ENCODE data around the gene MT1X.

The MT1X gene

DNA sequence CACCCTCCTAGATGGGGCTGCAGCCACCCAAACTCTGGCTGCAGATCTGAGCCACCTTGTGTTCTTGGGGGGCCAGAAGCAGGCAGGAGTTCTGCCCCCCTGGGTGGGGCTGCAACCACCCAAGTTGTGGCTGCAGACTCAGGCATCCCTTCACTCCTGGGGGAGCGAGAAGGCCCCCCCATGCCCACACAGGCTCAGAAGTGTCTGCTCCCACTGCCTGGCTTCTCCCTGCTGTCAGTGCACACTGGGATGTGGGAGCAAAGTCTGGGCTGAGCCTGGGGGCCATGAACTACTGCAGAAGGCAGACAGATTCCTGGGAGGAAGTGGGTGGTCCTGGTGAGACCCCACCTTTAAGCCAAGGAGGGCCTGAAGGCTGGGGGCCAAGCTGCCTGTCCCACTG is 13.0 kb downstream of the MT1X start:
- CTCF ChIA-PET, result no interaction called here
- no peaks in the 10 kb centered on the region for H3K9me3 Mint-ChIP-seq
- peaks cover 41% of the 10 kb centered on the region for H3K27me3 Mint-ChIP-seq
- DNase-seq, result no peak
- H3K4me1 Mint-ChIP-seq, result no peaks in the 10 kb centered on the region
- no peak overlapping the region for H3K4me3 Mint-ChIP-seq
- H3K36me3 Mint-ChIP-seq, result no peaks in the 10 kb centered on the region
- no peak overlapping the region for H3K27ac Mint-ChIP-seq

DNA sequence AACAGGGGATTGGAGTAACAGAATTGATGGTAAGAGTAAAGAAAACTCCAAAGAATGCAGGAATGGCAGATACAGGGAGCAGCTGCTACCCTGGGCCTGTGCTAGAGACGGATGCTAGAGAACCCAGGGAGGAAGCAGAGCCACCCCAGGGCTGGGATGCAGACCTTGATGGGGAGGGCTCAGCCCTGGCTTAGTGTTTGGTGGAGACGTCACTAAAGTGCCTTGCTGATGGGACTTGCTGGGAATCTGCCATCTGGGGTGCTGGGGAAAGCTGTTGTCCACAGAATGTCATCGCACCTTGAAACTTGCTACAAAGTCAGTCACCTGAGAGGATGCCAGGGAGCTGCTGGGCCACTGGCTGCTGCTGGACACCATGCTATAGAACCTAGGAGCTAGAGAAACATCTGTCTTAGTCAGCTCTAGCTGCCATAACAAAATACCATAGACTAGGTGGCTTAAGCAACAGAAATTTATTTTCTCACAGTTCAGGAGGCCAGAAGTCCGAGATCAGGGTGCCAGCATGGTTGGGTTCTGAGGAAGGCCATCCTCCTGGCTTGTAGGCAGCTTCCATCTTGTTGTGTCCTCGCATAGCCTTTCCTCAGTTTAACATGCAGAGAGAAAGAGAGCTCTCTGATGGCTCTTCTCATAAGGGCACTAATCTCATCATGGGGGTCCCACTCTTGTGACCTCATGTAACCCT is 15.3 kb downstream of the MT1X start:
- no peak overlapping the region for H3K4me3 Mint-ChIP-seq
- CTCF ChIA-PET, result interaction anchor here (0.6 to 1.6 kb wide), 2 partner anchors 121 to 184 kb away, joined by 3 to 10 read pairs; no protein-coding TSS in a partner anchor
- H3K27ac Mint-ChIP-seq, result no peak overlapping the region
- DNase-seq, result no peak
- no peaks in the 10 kb centered on the region for H3K9me3 Mint-ChIP-seq
- peaks cover 10% of the 10 kb centered on the region for H3K4me1 Mint-ChIP-seq
- peaks cover 27% of the 10 kb centered on the region for H3K27me3 Mint-ChIP-seq
- no peaks in the 10 kb centered on the region for H3K36me3 Mint-ChIP-seq

DNA sequence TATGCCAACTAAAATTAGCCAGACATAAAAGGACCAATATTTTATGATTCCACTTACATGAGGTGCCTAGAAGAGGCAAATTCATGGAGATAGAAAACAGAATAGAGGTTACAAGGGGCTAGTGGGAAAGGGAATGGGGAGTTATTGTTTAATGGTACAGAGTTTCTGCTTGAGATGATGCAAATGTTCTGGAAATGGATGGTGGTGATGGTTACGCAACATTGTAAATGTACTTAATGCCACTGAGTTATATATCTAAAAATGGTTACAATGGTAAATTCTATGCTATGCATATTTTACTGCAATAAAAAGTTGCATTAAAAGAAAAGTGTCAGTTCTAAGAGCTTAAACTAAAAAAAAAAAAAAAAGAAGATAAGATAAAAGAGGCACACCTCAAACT is 17.9 kb downstream of the MT1X start:
- H3K4me1 Mint-ChIP-seq, result peaks cover 10% of the 10 kb centered on the region
- CTCF ChIA-PET, result interaction anchor here (1.4 to 4.5 kb wide), 7 partner anchors 23 to 186 kb away, joined by 5 to 79 read pairs (median 15); no protein-coding TSS in a partner anchor
- H3K27ac Mint-ChIP-seq, result no peak overlapping the region
- H3K9me3 Mint-ChIP-seq, result no peaks in the 10 kb centered on the region
- H3K27me3 Mint-ChIP-seq, result peaks cover 26% of the 10 kb centered on the region
- no peak overlapping the region for H3K4me3 Mint-ChIP-seq
- no peak for DNase-seq
- no peaks in the 10 kb centered on the region for H3K36me3 Mint-ChIP-seq

- H3K9me3 Mint-ChIP-seq, result no peaks in the 10 kb centered on the region
- peaks cover 10% of the 10 kb centered on the region for H3K4me1 Mint-ChIP-seq
- CTCF ChIA-PET, result interaction anchor here (1.2 to 4.5 kb wide), 10 partner anchors 16 to 187 kb away, joined by 3 to 79 read pairs (median 14); no protein-coding TSS in a partner anchor
- no peak overlapping the region for H3K27ac Mint-ChIP-seq
- H3K27me3 Mint-ChIP-seq, result peaks cover 21% of the 10 kb centered on the region
- no peak overlapping the region for H3K4me3 Mint-ChIP-seq
- DNase-seq, result no peak
- H3K36me3 Mint-ChIP-seq, result no peaks in the 10 kb centered on the region
Measured at GRCh38 chr16:56700631-56701030, 18.4 kb downstream of the MT1X start.

DNA sequence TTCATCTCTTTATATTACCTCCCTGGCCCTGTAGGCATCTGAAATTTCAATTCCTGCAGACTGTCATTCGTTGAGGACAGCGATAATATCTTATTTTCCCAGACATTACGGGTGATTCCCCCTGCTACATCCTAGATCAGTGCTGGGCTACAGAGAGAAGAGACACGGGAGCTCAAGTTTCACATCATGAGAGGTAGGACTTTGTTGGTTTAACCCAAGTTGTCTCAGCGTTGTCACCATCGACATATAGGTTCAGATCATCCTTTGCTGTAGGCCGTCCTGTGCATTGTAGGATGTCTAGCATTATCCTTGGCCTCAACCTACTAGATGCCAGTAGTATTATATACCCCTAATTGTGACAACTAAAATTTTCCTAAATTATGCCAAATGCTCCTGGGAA is 19.3 kb downstream of the MT1X start:
- H3K27me3 Mint-ChIP-seq, result peaks cover 16% of the 10 kb centered on the region
- no peak for DNase-seq
- H3K27ac Mint-ChIP-seq, result no peak overlapping the region
- H3K4me1 Mint-ChIP-seq, result peaks cover 10% of the 10 kb centered on the region
- no peaks in the 10 kb centered on the region for H3K36me3 Mint-ChIP-seq
- H3K4me3 Mint-ChIP-seq, result no peak overlapping the region
- H3K9me3 Mint-ChIP-seq, result no peaks in the 10 kb centered on the region
- CTCF ChIA-PET, result interaction anchor here (0.8 to 4.5 kb wide), 43 partner anchors 9 to 383 kb away, joined by 3 to 79 read pairs (median 5); partner anchors contain the start of genes BBS2, MT1H, MT1X and MT2A

- Mint-ChIP-seq H3K27me3 (peaks cover 10% of the 10 kb centered on the region), H3K27ac (peak overlapping the region; percentile 42), H3K9me3 (no peaks in the 10 kb centered on the region), H3K36me3 (no peaks in the 10 kb centered on the region), H3K4me3 (no peak overlapping the region), H3K4me1 (peaks cover 14% of the 10 kb centered on the region)
- no peak for DNase-seq
- CTCF ChIA-PET, result interaction anchor here (0.7 to 4.5 kb wide), 29 partner anchors 17 to 385 kb away, joined by 3 to 79 read pairs (median 6); partner anchors contain the start of gene MT1H
Measured at GRCh38 chr16:56702836-56703235, 20.6 kb downstream of the MT1X start.

GRCh38 chr16:56708525-56709442 is 26.5 kb downstream of the MT1X start:
- peaks cover 33% of the 10 kb centered on the region for H3K4me1 Mint-ChIP-seq
- DNase-seq, result peak; percentile 60
- no peaks in the 10 kb centered on the region for H3K36me3 Mint-ChIP-seq
- peak overlapping the region; percentile 66 for H3K27ac Mint-ChIP-seq
- H3K9me3 Mint-ChIP-seq, result no peaks in the 10 kb centered on the region
- CTCF ChIA-PET, result interaction anchor here (0.7 to 1.3 kb wide), 6 partner anchors 20 to 132 kb away, joined by 3 to 6 read pairs (median 4); no protein-coding TSS in a partner anchor
- H3K4me3 Mint-ChIP-seq, result peak overlapping the region; percentile 43
- H3K27me3 Mint-ChIP-seq, result peaks cover 4% of the 10 kb centered on the region

- Mint-ChIP-seq H3K9me3 (no peaks in the 10 kb centered on the region), H3K36me3 (no peaks in the 10 kb centered on the region), H3K4me3 (peak overlapping the region; percentile 43), H3K27me3 (peaks cover 4% of the 10 kb centered on the region), H3K27ac (peak overlapping the region; percentile 66), H3K4me1 (peaks cover 33% of the 10 kb centered on the region)
- DNase-seq, result no peak
- CTCF ChIA-PET, result interaction anchor here (0.7 to 1.2 kb wide), 4 partner anchors 19 to 105 kb away, joined by 3 to 4 read pairs (median 4); no protein-coding TSS in a partner anchor
Measured at GRCh38 chr16:56709443-56710040, 27.3 kb downstream of the MT1X start.

DNA sequence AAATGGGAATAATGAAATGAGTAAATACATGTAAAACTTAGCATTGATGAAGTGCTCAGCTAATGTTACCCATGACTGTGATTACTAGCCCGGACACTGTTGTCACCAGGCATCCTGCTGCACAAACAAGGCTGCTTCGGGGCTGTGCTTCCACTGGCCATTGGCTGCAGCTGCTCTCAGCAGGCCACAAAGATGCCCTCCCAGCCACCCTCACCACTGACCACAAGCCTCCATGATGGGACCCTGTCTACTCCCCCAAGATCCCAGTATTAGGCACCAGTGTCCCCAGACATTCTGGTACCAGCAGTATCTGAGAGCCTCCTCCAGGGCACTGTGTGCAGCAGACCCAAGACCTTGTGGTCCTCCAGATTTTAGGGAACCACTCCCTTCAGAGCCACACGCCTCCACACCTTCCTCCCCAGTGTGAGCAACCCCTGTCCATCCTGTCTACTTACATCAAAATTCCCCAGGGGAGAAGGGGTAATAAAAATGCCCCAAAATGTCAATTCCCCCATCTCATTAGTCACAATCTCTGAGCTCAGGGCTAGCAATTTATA is 28.0 kb downstream of the MT1X start:
- no peak for DNase-seq
- CTCF ChIA-PET, result interaction anchor here (1.2 kb wide), 1 partner anchor 18 kb away, joined by 4 read pairs; no protein-coding TSS in a partner anchor
- no peak overlapping the region for H3K4me3 Mint-ChIP-seq
- no peak overlapping the region for H3K27ac Mint-ChIP-seq
- H3K4me1 Mint-ChIP-seq, result peaks cover 33% of the 10 kb centered on the region
- no peaks in the 10 kb centered on the region for H3K9me3 Mint-ChIP-seq
- H3K36me3 Mint-ChIP-seq, result no peaks in the 10 kb centered on the region
- H3K27me3 Mint-ChIP-seq, result peaks cover 4% of the 10 kb centered on the region

DNA sequence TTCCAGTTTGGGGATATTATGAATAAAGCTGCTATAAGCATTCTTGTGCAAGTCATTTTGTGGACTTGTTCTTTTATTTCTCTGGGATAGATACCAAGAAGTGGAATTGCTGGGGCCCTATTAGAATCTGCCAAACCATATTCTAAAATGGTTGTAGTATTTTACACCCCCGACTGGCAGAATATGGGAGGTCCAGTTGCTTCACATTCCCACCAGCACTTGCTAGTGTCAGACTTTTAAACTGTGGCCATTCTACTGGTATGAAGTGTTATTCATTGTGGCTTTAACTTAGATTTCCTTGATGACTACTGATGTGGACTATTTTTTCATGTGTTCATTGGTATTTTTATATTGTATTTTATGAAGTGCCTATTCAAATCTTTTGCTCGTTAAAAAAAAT is 29.6 kb downstream of the MT1X start:
- H3K36me3 Mint-ChIP-seq, result no peaks in the 10 kb centered on the region
- no peak overlapping the region for H3K27ac Mint-ChIP-seq
- H3K4me3 Mint-ChIP-seq, result no peak overlapping the region
- H3K9me3 Mint-ChIP-seq, result no peaks in the 10 kb centered on the region
- peaks cover 33% of the 10 kb centered on the region for H3K4me1 Mint-ChIP-seq
- H3K27me3 Mint-ChIP-seq, result peaks cover 8% of the 10 kb centered on the region
- CTCF ChIA-PET, result no interaction called here
- no peak for DNase-seq

DNA sequence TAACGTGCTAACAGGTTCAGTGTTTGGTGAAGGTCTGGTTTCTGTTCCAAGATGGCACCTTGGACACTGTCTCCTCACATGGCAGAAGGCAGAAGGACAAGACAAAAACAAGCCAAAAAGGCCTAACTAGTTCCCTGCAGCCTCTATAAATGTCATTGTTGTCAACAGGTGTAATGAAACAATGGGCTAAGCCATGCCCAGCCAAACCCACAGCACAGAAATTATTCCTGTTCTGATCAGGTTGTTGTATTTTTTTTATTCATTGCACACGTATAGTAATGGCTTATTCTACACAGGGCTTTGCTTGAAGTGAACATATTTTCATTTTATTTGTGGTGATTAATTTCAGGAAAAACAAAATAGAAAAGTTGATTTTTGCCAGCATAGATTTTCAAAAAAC is 31.5 kb downstream of the MT1X start:
- Mint-ChIP-seq H3K36me3 (no peaks in the 10 kb centered on the region), H3K9me3 (no peaks in the 10 kb centered on the region), H3K4me3 (no peak overlapping the region), H3K27me3 (peaks cover 8% of the 10 kb centered on the region), H3K4me1 (peaks cover 19% of the 10 kb centered on the region), H3K27ac (no peak overlapping the region)
- DNase-seq, result no peak
- CTCF ChIA-PET, result no interaction called here

DNA sequence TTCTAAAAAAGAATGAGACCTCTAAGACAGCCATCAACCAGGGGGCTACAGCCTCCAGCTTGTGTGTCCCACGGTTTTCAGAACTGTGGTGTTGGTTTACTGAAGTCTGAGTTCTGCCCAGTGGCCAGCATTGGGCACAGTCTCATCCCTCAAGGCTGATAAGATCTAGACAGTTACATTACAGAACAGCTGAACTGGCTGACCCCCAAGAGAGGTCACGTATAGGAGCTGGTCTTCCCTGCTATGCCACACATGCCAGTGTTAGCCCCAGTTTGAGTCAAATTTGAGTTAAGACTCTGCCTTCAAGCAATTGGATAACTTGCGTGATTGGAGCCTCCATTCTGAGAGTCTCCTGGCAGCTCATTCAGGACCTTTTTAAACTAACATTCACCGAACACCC is 32.9 kb downstream of the MT1X start:
- Mint-ChIP-seq H3K36me3 (no peaks in the 10 kb centered on the region), H3K4me1 (peaks cover 6% of the 10 kb centered on the region), H3K27ac (no peak overlapping the region), H3K27me3 (peaks cover 8% of the 10 kb centered on the region), H3K9me3 (no peaks in the 10 kb centered on the region), H3K4me3 (no peak overlapping the region)
- DNase-seq, result no peak
- CTCF ChIA-PET, result interaction anchor here (1.1 to 1.5 kb wide), 3 partner anchors 13 to 139 kb away, joined by 3 to 4 read pairs (median 3); no protein-coding TSS in a partner anchor

GRCh38 chr16:56716761-56717160 is 34.5 kb downstream of the MT1X start:
- no peak for DNase-seq
- Mint-ChIP-seq H3K27ac (no peak overlapping the region), H3K9me3 (no peaks in the 10 kb centered on the region), H3K27me3 (peaks cover 12% of the 10 kb centered on the region), H3K4me1 (no peaks in the 10 kb centered on the region), H3K36me3 (no peaks in the 10 kb centered on the region), H3K4me3 (no peak overlapping the region)
- CTCF ChIA-PET, result interaction anchor here (0.6 to 1.1 kb wide), 3 partner anchors 15 to 1446 kb away, joined by 3 to 5 read pairs (median 3); no protein-coding TSS in a partner anchor

Data from activated naive CD4-positive, alpha-beta T cell treated with anti-CD3 and anti-CD28 coated beads, Interleukin-2, amount 10 ng/mL, durations not matched to agents 7 days and 5 days (primary cell).